Choroid plexus epithelial cell (primary cell): ENCODE data around the gene CLGN.
"Not testable (repeated sequence)": the region's sequence is repeated elsewhere in the genome, so short reads cannot be mapped to it uniquely, and the experiment has no call there.

Experiments
- DNase-seq: peaks from one replicate; pipeline ENCODE4 v3.0.0-alpha.2; 2010; ENCODE audit warnings: low read depth
- H3K4me3 ChIP-seq: 2 replicates; pipeline ENCODE4 v1.5.1; 2011; ENCODE audit warnings: low read depth, mild to moderate bottlenecking, control low read depth, low read length, moderate library complexity
- TF ChIP-seq, protein P1 (sequence below): conservative IDR thresholded peaks from 2 replicates; pipeline ENCODE4 v1.5.1; 2011; ENCODE audit warnings: low read depth, mild to moderate bottlenecking, control low read depth, inconsistent platforms, low read length, moderate library complexity

CLGN gene

DNA sequence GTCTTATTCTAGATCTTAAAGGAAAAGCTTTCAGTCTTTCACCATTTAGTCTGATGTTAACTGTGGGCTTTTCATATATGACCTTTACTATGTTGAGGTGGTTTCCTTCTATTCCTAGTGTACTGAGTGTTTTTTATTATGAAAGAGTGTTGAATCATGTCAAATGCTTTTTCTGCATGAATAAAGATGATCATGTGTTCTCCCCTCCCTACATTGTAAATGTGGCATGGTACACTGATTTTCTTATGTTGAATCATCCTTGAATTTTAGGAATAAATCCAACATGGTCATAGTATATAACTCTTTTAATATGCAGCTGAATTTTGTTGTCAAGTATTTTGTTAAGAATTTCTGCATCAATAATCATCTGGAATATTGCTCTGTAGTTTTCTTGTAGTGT is 4.3 kb downstream of the CLGN start:
- H3K4me3 ChIP-seq, result no peak overlapping the region
- TF ChIP-seq, protein P1, sequence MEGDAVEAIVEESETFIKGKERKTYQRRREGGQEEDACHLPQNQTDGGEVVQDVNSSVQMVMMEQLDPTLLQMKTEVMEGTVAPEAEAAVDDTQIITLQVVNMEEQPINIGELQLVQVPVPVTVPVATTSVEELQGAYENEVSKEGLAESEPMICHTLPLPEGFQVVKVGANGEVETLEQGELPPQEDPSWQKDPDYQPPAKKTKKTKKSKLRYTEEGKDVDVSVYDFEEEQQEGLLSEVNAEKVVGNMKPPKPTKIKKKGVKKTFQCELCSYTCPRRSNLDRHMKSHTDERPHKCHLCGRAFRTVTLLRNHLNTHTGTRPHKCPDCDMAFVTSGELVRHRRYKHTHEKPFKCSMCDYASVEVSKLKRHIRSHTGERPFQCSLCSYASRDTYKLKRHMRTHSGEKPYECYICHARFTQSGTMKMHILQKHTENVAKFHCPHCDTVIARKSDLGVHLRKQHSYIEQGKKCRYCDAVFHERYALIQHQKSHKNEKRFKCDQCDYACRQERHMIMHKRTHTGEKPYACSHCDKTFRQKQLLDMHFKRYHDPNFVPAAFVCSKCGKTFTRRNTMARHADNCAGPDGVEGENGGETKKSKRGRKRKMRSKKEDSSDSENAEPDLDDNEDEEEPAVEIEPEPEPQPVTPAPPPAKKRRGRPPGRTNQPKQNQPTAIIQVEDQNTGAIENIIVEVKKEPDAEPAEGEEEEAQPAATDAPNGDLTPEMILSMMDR, result no peak
- peak; percentile 4 for DNase-seq

DNA sequence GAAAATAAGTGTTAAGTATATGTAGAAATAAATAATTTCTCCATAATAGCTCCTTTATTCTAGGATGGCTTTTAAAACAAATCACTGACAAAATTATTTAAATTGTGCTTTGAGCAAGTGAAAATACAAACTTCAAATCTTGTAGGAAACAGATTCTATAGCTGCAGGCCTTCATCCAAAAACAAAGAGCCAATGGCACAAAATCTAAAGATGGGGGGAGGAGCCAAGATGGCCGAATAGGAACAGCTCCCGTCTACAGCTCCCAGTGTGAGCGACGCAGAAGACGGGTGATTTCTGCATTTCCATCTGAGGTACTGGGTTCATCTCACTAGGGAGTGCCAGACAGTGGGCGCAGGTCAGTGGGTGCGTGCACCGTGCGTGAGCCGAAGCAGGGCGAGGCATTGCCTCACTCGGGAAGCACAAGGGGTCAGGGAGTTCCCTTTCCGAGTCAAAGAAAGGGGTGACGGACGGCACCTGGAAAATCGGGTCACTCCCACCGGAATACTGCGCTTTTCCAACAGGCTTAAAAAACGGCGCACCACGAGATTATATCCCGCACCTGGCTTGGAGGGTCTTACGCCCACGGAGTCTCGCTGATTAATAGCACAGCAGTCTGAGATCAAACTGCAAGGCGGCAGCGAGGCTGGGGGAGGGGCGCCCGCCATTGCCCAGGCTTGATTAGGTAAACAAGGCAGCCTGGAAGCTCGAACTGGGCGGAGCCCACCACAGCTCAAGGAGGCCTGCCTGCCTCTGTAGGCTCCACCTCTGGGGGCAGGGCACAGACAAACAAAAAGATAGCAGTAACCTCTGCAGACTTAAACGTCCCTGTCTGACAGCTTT is 14.1 kb downstream of the CLGN start:
- DNase-seq, H3K4me3 ChIP-seq: not testable (repeated sequence)

DNA sequence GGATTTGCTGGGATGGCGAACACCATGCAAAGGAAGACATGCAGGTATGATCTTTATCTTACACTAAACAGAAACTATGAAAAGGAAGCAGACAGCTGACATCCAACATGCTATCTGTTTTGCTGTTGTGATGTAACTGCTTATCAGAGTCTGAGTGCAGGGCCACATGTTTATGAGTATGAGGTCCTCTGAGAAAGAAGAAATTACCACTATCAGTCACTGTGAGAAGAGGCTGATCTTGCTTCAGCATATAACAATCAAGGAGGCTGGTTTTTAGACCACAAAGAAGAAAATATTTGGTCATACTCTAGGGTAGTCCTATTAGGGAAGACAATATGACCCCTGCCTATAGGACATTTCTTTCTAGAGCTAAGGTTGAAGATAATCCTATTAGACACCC is 18.5 kb downstream of the CLGN start:
- no peak for DNase-seq
- TF ChIP-seq, protein P1, result no peak
- H3K4me3 ChIP-seq, result no peak overlapping the region

DNA sequence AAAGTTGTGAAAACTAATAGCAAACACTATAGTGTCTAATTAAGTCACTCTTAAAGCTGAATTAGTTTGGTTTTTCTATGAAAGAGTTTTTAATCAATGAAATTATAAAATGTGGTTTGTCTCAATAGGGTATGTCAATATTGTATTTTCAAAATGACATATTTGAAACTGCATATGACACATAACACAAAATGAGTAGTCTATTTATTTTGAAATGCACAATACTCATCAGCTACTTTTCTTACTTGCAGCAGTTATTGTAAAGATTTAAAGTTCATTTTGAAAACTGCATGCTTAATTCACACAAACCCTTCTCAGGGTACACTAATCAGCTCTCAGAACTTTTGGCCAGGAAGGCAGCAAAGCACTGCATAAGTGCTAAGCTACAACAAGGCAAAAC is 21.2 kb downstream of the CLGN start:
- no peak for DNase-seq
- no peak overlapping the region for H3K4me3 ChIP-seq
- TF ChIP-seq, protein P1, result no peak

DNA sequence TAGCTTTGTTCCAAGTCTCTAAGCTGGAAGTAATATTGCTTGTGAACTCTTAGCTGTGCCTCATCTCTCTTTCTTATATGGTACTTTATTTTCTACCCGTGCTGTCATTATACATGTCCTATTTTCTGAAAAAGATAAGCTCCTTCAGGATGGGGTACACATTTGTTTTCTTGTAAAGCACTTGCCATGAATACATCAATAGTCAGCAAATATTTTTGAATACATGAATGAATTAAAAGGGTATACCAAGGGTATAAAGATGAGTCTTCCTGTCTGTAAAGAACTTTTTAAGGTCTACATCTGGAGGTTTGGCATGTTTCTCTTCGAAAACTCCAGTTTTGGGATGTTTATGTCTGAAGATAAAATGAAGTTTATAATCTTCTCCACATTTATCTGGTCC is 27.3 kb downstream of the CLGN start:
- TF ChIP-seq, protein P1, result no peak
- no peak overlapping the region for H3K4me3 ChIP-seq
- no peak for DNase-seq

DNA sequence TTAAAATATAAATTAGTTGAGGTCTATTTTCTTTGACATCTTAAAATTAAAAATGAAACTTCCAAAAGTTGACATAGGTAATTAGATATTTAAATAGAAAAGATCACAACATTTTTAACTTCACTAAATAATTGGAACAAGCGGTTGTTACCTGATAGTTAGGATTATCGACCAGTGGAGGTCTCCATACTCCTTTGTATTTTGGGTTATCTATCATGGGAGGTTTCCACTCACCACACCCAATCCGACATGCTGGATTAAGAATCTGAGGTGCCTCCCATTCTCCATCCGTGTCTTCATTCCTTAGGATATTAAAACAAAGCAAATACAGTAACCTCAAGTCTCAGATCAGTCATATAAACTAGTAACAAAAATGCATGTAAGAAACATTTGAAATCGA is 31.8 kb downstream of the CLGN start:
- TF ChIP-seq, protein P1, result no peak
- DNase-seq, result no peak
- H3K4me3 ChIP-seq, result no peak overlapping the region

DNA sequence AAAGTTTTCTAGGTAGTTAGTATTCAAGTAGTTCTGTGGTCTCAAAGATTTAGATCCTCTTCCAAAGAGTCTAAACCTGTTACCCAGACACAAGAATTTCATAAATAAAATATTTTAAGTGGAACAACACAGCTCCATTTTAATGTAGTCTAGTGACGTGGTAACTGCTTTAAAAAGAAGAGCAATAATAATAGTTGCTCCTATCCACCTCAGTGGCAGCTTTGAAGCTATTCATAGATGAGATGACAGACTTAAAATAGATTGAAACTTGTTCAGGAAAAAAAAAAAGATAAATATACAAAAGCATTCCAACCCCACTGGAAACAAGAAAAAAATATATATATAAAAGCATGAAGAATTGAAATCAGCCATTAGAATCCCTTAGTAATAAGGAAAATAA is 39.4 kb downstream of the CLGN start:
- DNase-seq, result no peak
- no peak overlapping the region for H3K4me3 ChIP-seq
- TF ChIP-seq, protein P1, result no peak
